HUES48 (cell line): ENCODE data around the gene POLR2C.
"Not testable (repeated sequence)": the region's sequence is repeated elsewhere in the genome, so short reads cannot be mapped to it uniquely, and the experiment has no call there.

Source experiments
- H3K27ac ChIP-seq: one replicate; pipeline ENCODE4 v1.7.0; 2013; ENCODE audit warnings: low read depth, low read length, inconsistent platforms
- H3K27me3 ChIP-seq: 2 replicates; pipeline ENCODE4 v1.6.1; 2013; ENCODE audit warnings: mild to moderate bottlenecking, low read length; ENCODE audit not compliant: control insufficient read depth, insufficient read depth
- H3K36me3 ChIP-seq: 2 replicates; pipeline ENCODE4 v1.6.1; 2013; ENCODE audit warnings: low read length; ENCODE audit not compliant: control insufficient read depth, insufficient read depth
- H3K4me1 ChIP-seq: 2 replicates; pipeline ENCODE4 v1.6.1; 2013; ENCODE audit warnings: mild to moderate bottlenecking, low read length; ENCODE audit not compliant: control insufficient read depth, insufficient read depth
- H3K4me3 ChIP-seq: 2 replicates; pipeline ENCODE4 v1.5.1; 2013; ENCODE audit warnings: mild to moderate bottlenecking, low read depth, low read length
- H3K9ac ChIP-seq: 2 replicates; pipeline ENCODE4 v1.6.1; 2013; ENCODE audit warnings: mild to moderate bottlenecking, low read depth, low read length, moderate library complexity
- H3K9me3 ChIP-seq: 2 replicates; pipeline ENCODE4 v1.6.1; 2013; ENCODE audit warnings: low read length; ENCODE audit not compliant: control insufficient read depth, insufficient read depth

POLR2C gene

DNA sequence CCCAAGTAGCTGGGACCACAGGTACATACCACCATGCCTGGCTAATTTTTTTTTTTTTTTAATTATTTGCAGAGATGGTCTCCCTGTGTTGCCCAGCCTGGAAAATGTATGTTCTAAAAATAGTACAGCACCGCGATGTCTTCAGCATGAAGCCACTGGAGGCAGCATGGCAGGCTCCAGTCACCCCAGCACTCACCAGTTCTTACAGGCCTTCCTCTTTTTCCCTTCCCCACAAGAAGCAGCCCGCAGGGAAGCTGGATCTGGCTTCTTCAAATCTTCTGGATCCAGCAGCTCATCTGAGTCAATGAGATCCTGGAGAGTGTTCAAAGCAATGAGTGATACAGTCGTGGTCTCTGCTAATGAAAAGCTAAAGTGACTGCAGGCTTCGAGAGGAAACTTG is 31.5 kb upstream of the POLR2C start:
- Histone ChIP-seq H3K36me3 (peaks cover 85% of the 10 kb centered on the region), H3K4me1 (no peaks in the 10 kb centered on the region)

DNA sequence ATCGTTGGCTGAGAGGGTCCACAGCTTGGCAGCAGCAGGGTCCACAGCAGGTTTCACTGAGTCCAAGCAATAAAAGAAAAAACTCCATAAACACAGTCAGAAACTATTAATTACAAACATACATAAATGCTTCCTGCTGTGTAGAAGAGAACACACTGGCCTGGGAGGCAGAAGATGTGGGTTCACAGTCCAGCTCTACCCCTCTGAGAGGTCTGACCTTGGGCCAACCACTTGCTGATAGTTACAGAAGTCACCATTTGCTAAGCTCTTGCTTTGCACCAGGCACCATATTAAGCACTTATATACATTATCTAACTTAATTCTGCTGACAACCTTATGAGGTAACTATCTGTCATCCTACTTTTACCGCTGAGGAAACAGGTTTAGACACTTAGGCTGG is 30.0 kb upstream of the POLR2C start:
- Histone ChIP-seq H3K36me3 (peaks cover 92% of the 10 kb centered on the region), H3K9me3 (no peaks in the 10 kb centered on the region), H3K27ac (no peak overlapping the region), H3K4me3 (no peak overlapping the region), H3K9ac (no peak overlapping the region), H3K4me1 (no peaks in the 10 kb centered on the region), H3K27me3 (no peaks in the 10 kb centered on the region)

More for the DNA sequence above, 31.5 kb upstream of the POLR2C start:
- Histone ChIP-seq H3K27me3 (no peaks in the 10 kb centered on the region), H3K27ac (no peak overlapping the region), H3K9me3 (no peaks in the 10 kb centered on the region), H3K9ac (no peak overlapping the region), H3K4me3 (no peak overlapping the region)

DNA sequence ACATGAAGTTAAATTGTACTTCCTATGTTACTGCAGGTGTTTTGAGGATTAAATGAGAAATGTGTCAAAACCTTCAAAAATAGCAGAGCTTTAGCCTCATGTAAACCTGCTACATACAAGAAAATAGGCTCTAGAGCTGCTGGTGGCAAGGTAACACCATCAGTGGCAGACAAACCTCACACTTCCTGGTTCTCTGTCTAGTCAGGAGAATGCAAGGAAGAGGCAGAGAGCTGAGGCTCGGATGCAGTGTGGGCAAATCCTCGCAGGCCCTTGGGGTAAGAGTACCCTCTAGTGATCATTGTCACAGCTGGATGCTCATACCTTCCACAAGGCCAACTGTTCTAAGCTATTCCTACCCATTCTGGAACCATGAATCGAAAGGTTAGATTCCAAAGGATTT is 29.5 kb upstream of the POLR2C start:
- H3K9me3 ChIP-seq, result no peaks in the 10 kb centered on the region
- H3K4me1 ChIP-seq, result no peaks in the 10 kb centered on the region
- no peaks in the 10 kb centered on the region for H3K27me3 ChIP-seq
- no peak overlapping the region for H3K9ac ChIP-seq
- H3K4me3 ChIP-seq, result no peak overlapping the region
- peaks cover 91% of the 10 kb centered on the region for H3K36me3 ChIP-seq
- no peak overlapping the region for H3K27ac ChIP-seq

DNA sequence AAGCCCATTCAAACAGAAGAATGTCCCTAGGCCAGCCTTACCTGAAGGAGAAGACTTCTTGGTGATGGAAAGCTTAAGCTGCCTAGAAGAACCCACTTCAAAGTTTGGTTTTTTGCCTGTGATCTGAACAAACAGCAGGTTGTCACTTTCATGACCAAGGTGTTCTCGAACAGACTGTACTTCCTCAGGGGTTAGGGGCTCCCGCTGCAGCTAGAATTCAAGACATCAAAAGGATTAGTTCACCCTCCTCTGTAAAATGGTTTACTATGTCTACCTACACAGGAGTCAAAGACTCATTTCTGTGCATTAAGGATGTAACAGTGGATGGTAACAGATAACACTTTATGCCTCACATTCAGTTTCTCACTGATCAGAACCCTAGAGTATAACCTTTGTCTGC is 28.5 kb upstream of the POLR2C start:
- H3K36me3 ChIP-seq, result peaks cover 91% of the 10 kb centered on the region
- no peak overlapping the region for H3K27ac ChIP-seq
- no peaks in the 10 kb centered on the region for H3K4me1 ChIP-seq
- H3K9me3 ChIP-seq, result no peaks in the 10 kb centered on the region
- no peaks in the 10 kb centered on the region for H3K27me3 ChIP-seq
- no peak overlapping the region for H3K4me3 ChIP-seq
- no peak overlapping the region for H3K9ac ChIP-seq

DNA sequence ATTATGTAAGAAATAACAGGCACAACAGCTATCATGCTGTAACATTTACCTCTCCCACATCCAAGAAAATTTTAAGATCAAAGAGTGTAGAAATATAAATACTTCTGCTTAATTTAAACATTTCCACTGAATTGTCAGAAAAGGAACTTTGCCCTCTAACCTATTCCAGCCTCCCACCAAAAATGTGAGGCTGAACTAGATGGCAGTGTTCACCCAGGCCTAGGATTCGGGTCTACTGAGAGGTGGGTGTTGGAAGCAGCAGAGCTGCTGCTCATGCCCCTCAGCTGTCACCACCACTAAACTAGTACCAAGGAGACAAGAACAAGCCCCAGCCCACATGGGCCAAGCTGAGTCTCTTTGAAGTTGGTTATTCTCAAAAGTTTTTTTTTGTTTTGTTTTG is 26.6 kb upstream of the POLR2C start:
- Histone ChIP-seq H3K9me3 (peaks cover 5% of the 10 kb centered on the region; the same call in 1 of the 2 replicates), H3K4me1 (no peaks in the 10 kb centered on the region), H3K27ac (no peak overlapping the region), H3K27me3 (no peaks in the 10 kb centered on the region), H3K36me3 (peaks cover 89% of the 10 kb centered on the region), H3K9ac (no peak overlapping the region), H3K4me3 (no peak overlapping the region)

DNA sequence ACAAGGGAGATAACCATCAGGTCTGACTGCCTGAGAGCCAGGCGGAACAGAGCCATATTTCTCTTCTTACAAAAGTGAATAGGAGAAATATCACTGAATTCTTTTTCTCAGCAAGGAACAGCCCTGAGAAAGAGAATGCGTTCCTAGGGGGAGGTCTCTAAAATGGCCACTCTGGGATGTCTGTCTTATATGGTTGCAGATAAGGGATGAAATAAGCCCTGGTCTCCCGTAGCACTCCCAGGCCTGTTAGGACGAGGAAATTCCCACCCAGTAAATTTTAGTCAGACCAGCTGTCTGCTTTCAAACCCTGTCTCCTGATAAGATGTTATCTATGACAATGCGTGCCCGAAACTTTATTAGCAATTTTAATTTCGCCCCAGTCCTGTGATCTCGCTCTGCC is 22.5 kb upstream of the POLR2C start:
- H3K9ac ChIP-seq, H3K27me3 ChIP-seq, H3K9me3 ChIP-seq, H3K4me3 ChIP-seq, H3K4me1 ChIP-seq, H3K27ac ChIP-seq: not testable (repeated sequence)
- H3K36me3 ChIP-seq, result peaks cover 51% of the 10 kb centered on the region

DNA sequence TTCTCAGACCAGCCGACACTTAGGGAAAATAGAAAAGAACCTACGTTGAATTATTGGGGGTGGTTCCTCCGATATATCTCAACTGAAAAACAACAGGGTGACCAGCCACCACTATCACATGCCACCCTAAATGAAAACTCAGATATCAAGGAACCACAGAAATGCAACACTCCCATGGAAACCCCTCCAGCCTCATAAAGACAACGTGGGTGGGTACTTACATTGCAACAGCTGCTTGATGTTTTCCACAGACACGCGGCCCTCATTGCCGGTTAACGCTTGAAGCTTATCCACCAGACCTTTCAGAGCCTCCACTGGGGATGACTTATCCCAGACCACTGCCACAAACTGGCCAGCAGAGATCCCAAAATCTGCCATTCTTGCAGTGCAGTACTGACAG is 21.9 kb upstream of the POLR2C start:
- H3K4me3 ChIP-seq, H3K9me3 ChIP-seq, H3K9ac ChIP-seq, H3K27me3 ChIP-seq, H3K4me1 ChIP-seq, H3K27ac ChIP-seq: not testable (repeated sequence)
- peaks cover 46% of the 10 kb centered on the region for H3K36me3 ChIP-seq

DNA sequence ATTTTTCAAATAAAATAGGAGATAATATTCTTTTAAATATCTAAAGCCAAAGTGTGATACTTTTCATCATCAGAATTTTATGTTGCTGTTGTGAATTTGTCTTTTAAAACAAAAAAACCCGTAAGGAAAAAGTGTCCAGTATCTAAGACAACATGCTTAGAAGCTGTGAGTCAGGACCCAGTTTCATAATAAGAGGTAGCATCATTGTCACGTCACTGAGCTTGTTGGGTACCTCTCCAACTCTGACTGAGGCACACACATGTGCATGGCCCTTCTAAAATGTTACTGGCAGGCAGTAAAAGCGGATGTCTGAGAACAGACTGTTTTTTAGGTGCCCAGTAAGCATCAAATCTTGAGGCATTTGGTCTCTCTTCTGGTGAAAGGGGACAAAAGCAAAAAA is 17.8 kb upstream of the POLR2C start:
- no peak overlapping the region for H3K4me3 ChIP-seq
- peaks cover 10% of the 10 kb centered on the region; the same call in 1 of the 2 replicates for H3K9me3 ChIP-seq
- no peak overlapping the region for H3K27ac ChIP-seq
- H3K27me3 ChIP-seq, result no peaks in the 10 kb centered on the region
- H3K9ac ChIP-seq, result no peak overlapping the region
- peaks cover 12% of the 10 kb centered on the region for H3K36me3 ChIP-seq
- 0 out of 2 replicates have a peak, but pooled peaks cover 5% of the 10 kb centered on the region for H3K4me1 ChIP-seq

DNA sequence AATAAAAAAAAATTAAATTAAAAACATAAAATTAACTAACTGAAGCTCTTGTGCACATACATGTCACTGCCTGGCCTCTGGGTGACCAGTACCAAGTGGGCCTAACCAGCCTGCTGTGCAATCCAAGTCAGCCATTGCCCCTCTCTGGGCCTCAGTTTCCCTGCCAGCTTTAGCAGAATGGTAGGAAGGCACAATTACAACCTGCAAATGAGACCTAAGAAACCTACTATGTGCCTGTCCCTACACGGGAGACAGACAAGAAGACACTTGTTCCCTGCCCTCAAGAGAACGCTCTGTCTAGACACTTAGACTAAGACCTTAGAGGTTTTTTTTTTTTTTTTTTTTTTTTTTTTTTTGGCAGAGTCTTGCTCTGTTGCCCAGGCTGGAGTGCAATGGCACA is 17.0 kb upstream of the POLR2C start:
- Histone ChIP-seq H3K9ac (no peak overlapping the region), H3K4me1 (0 out of 2 replicates have a peak, but pooled peaks cover 5% of the 10 kb centered on the region), H3K27ac (no peak overlapping the region), H3K9me3 (peaks cover 8% of the 10 kb centered on the region; the same call in 1 of the 2 replicates), H3K27me3 (no peaks in the 10 kb centered on the region), H3K4me3 (no peak overlapping the region), H3K36me3 (peaks cover 7% of the 10 kb centered on the region)

DNA sequence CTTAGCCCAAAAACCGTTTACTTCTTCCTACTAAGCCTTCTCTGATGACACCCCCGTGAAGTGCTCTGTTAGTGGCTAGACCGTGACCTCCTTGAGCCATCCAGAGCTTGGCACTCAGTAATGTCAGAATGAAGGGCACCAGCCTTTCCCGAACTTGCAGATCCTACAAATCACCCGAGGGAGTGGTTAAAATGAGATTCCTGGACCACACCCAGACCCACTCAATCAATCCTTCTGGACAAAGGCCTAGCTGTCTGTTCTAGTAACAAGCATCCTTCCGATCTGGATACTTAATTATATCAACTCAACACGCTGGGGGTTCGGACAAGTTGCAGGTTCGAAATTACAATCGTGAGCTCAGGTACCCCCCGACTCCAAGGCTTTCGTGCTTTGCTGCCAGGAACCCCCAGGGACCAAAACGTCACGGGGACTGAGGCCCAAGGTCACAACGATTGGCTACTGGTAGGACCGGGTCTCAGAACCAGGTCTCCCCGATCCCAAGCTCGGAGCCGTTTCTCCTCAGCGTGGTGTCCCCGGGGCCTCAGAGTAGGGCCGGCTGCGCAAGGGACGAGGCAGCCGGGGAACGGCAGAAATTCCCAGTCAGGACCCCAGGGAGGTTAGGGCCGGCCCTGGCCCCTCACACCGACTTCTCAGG is 15.8 kb upstream of the POLR2C start:
- Histone ChIP-seq H3K27me3 (no peaks in the 10 kb centered on the region), H3K36me3 (peaks cover 9% of the 10 kb centered on the region), H3K4me1 (0 out of 2 replicates have a peak, but pooled peaks cover 5% of the 10 kb centered on the region), H3K9ac (peak overlapping the region; percentile 77), H3K27ac (peak overlapping the region; percentile 80), H3K9me3 (no peaks in the 10 kb centered on the region), H3K4me3 (peak overlapping the region; percentile 92)

DNA sequence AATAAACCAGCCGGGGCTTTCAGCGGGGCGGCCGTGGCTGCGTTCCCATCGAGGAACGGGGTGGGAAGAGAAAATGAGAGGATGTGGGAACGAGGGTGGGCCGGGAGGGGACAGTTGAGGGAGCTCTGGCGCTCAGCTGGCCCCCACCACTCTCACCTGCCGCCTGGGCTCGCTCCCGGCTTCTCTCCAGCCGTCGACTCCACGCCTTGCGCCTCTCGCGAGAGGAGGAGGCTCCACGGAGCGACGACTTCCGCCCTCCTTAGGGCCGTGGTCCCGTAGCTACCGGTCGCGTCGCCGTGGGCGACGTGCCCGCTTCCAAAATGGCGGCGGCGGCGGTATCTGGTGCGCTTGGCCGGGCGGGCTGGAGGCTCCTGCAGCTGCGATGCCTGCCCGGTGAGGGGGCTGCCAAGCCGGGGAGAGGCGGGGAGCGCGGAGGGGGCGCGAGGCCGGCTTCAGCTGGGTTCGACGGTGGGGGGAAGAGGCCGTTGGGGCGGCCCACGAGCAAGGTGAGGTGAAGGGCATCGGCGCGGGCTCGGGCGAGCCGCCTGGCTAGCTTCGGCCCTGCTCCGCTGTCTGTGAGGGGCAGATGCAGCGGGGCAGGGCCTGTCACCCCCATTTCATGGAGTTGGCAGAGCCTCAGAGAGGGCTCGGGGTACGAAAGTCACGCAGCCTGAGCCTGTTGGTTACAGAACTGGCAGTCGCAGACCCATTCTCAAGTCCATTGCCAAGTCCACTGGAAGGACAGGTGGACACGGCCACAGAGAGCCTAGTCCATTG is 15.1 kb upstream of the POLR2C start, which contains the start of the genes CIAPIN1 and COQ9:
Gene CIAPIN1 (minus strand): TSS at position 200 of the 777 bp plus-strand sequence. CDS start 6,457 bp downstream, outside the sequence.
Gene COQ9 (plus strand): TSS at position 294 of the 777 bp plus-strand sequence. CDS start 27 bp downstream, at position 321.
- 0 out of 2 replicates have a peak, but pooled peaks cover 5% of the 10 kb centered on the region for H3K4me1 ChIP-seq
- H3K9ac ChIP-seq, result peak within 1 kb of the TSS; percentile 77
- peak within 1 kb of the TSS; percentile 92 for H3K4me3 ChIP-seq
- H3K27me3 ChIP-seq, result no peaks in the 10 kb centered on the region
- peak within 1 kb of the TSS; percentile 80 for H3K27ac ChIP-seq
- H3K9me3 ChIP-seq, result no peaks in the 10 kb centered on the region
- peaks cover 16% of the 10 kb centered on the region for H3K36me3 ChIP-seq
